ENCODE measurements around the gene FAN1. TPM values are rescaled to one million over a fixed set of nuclear protein-coding genes. Genes with fewer than 3 reads are reported as not detected.

Gene FAN1
- total and polyA plus RNA-seq, 2 of the 4 experiments (the other 2 are of a cell fraction), result 7.6 to 12.4 TPM

DNA sequence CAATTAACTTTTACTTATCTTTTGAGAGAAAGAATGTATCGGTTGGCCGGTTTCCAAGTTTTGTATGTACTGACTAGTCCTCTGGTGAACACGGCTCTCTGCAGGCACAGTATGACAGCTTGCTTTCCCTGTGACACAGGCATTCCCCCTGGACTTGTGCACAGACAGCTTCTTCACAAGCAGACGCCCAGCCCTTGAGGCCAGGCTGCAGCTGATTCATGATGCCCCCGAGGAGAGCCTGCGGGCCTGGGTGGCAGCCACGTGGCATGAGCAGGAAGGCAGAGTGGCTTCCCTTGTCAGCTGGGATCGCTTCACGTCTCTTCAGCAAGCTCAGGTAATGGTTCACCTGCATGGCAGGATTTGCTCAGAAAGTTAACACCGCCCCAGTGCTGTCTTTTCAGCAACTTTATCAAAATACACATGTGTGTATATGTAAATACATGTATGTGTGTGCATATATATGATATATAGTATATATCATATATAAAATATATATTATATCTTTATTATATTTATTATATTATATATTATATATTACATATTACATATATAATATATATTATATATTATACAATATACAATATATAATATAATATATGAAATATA, 25.5 kb downstream of the FAN1 start:
- no peak overlapping the region for H3K23ac ChIP-seq (ENCODE audit: low read depth, low read length)
- no peak overlapping the region for H3K4me3 ChIP-seq (ENCODE audit: insufficient read depth, low read depth, low read length)
- peaks cover 39% of the 10 kb centered on the region for H3K36me3 ChIP-seq (ENCODE audit: control insufficient read depth, insufficient read depth, low read length)
- H3K4ac ChIP-seq (ENCODE audit: low read depth, low read length), result no peak overlapping the region
- no TSS peak for BruUV-seq (replicated peaks)
- peaks cover 21% of the 10 kb centered on the region for H3K9me1 ChIP-seq (ENCODE audit: insufficient read depth, low read length)
- no peak overlapping the region for H2AK5ac ChIP-seq (ENCODE audit: low read depth, low read length)
- no peak for ATAC-seq (ENCODE audit: low read depth)
- in situ Hi-C loops (cut with MboI; ENCODE audit: low sequenced_read_pairs) (no loop called here), dilution Hi-C loops (cut with HindIII; ENCODE audit: low sequenced_read_pairs, unreplicated experiment) (no loop called here), intact Hi-C loops (cut with micrococcal nuclease) (loop anchor here (2.0 kb wide), 1 partner anchor 62 kb away; the partner anchor contains the start of gene MTMR10)
- peaks cover 30% of the 10 kb centered on the region; the same call in 1 of the 2 replicates for H4K20me1 ChIP-seq (ENCODE audit: insufficient read depth, low read length)
- WGBS, 2 experiments (ENCODE audit: extremely low coverage in 2 of 2, insufficient read length in 1 of 2), result 93% methylated on average over 3 of the region's 10 CpGs; no CpG with 5 or more reads in 1 of the 2 experiments
- no peak overlapping the region for H4K91ac ChIP-seq (ENCODE audit: insufficient read depth, low read depth, low read length)
- H3K79me1 ChIP-seq (ENCODE audit: low read depth in 1 of 2, low read length in 2 of 2), result no peaks in the 10 kb centered on the region
- no peak overlapping the region for H2AFZ ChIP-seq (replicated peaks; ENCODE audit: low read length, poor library complexity)
- no peak overlapping the region for H3K18ac ChIP-seq (ENCODE audit: low read depth, low read length)
- DNase-seq, result no peak
- H3K27me3 ChIP-seq (ENCODE audit: control insufficient read depth, insufficient read depth, low read length), result no peaks in the 10 kb centered on the region; the same call in 1 of the 2 replicates
- H3K4me1 ChIP-seq (ENCODE audit: control insufficient read depth, insufficient read depth, low read length), result peaks cover 16% of the 10 kb centered on the region
- no peak overlapping the region for H4K8ac ChIP-seq (ENCODE audit: low read depth in 2 of 2, low read length in 2 of 2)
- no peak overlapping the region for H4K5ac ChIP-seq (ENCODE audit: low read depth, low read length)
- TF ChIP-seq BHLHE40 (IDR thresholded peaks at IDR 0.05; ENCODE audit: low read depth, low read length), result no peak
- no peak for TF ChIP-seq POLR2A (IDR thresholded peaks at IDR 0.05; ENCODE audit: low read depth, low read length)
- TF ChIP-seq, protein P1, sequence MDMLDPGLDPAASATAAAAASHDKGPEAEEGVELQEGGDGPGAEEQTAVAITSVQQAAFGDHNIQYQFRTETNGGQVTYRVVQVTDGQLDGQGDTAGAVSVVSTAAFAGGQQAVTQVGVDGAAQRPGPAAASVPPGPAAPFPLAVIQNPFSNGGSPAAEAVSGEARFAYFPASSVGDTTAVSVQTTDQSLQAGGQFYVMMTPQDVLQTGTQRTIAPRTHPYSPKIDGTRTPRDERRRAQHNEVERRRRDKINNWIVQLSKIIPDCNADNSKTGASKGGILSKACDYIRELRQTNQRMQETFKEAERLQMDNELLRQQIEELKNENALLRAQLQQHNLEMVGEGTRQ (IDR thresholded peaks at IDR 0.05; ENCODE audit: low read depth, low read length), result no peak
- TF ChIP-seq RAD21 (IDR thresholded peaks at IDR 0.05; ENCODE audit: low read length), result no peak
- TF ChIP-seq, protein P2, sequence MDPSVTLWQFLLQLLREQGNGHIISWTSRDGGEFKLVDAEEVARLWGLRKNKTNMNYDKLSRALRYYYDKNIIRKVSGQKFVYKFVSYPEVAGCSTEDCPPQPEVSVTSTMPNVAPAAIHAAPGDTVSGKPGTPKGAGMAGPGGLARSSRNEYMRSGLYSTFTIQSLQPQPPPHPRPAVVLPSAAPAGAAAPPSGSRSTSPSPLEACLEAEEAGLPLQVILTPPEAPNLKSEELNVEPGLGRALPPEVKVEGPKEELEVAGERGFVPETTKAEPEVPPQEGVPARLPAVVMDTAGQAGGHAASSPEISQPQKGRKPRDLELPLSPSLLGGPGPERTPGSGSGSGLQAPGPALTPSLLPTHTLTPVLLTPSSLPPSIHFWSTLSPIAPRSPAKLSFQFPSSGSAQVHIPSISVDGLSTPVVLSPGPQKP (IDR thresholded peaks at IDR 0.05; ENCODE audit: borderline replicate concordance, low read depth, low read length), result no peak
- no peak for TF ChIP-seq CHD1 (IDR thresholded peaks at IDR 0.05; ENCODE audit: low read depth, low read length)
- no peak for TF ChIP-seq SMC3 (IDR thresholded peaks at IDR 0.05; ENCODE audit: low read depth, low read length)
- no peak for TF ChIP-seq RFX5 (IDR thresholded peaks at IDR 0.05; ENCODE audit: low read depth, low read length)
- TF ChIP-seq, protein P3, sequence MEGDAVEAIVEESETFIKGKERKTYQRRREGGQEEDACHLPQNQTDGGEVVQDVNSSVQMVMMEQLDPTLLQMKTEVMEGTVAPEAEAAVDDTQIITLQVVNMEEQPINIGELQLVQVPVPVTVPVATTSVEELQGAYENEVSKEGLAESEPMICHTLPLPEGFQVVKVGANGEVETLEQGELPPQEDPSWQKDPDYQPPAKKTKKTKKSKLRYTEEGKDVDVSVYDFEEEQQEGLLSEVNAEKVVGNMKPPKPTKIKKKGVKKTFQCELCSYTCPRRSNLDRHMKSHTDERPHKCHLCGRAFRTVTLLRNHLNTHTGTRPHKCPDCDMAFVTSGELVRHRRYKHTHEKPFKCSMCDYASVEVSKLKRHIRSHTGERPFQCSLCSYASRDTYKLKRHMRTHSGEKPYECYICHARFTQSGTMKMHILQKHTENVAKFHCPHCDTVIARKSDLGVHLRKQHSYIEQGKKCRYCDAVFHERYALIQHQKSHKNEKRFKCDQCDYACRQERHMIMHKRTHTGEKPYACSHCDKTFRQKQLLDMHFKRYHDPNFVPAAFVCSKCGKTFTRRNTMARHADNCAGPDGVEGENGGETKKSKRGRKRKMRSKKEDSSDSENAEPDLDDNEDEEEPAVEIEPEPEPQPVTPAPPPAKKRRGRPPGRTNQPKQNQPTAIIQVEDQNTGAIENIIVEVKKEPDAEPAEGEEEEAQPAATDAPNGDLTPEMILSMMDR (conservative IDR thresholded peaks at IDR 0.05; ENCODE audit: low read depth, low read length), result no peak
- TF ChIP-seq MXI1 (IDR thresholded peaks at IDR 0.05; ENCODE audit: borderline replicate concordance, low read depth, low read length), result no peak
- no peak overlapping the region for H3K27ac ChIP-seq (ENCODE audit: insufficient read depth, low read length)
- H3K9me3 ChIP-seq (ENCODE audit: control insufficient read depth, insufficient read depth, low read length), result no peaks in the 10 kb centered on the region
- POLR2A ChIA-PET (ENCODE audit: unreplicated experiment), result no interaction called here
- no peak overlapping the region for H3K4me2 ChIP-seq (ENCODE audit: low read depth, low read length)
- no peak overlapping the region for H2BK5ac ChIP-seq (ENCODE audit: low read depth, low read length, poor library complexity, severe bottlenecking)
- H2BK120ac ChIP-seq (ENCODE audit: low read depth, low read length), result no peak overlapping the region
- H2AK9ac ChIP-seq (replicated peaks; ENCODE audit: low read depth, low read length, poor library complexity), result no peak overlapping the region
- no peak overlapping the region for H2BK15ac ChIP-seq (ENCODE audit: low read depth, low read length)
- H3K14ac ChIP-seq (replicated peaks; ENCODE audit: low read depth, low read length), result no peak overlapping the region
- no peak overlapping the region for H2BK20ac ChIP-seq (ENCODE audit: low read depth, low read length)
- H3K9ac ChIP-seq (ENCODE audit: low read depth, low read length), result no peak overlapping the region
- CTCF ChIA-PET, result no interaction called here
- no peak overlapping the region for H3K56ac ChIP-seq (ENCODE audit: extremely low read depth, insufficient read depth, low read length)
